ENCODE results near the gene RIIAD1.

- TF ChIP-seq CTCF (IDR thresholded peaks at IDR 0.05) = no peak
- TF ChIP-seq POLR2A (IDR thresholded peaks at IDR 0.05) = no peak
Measured at GRCh38 chr1:151713874-151714273, 7.4 kb upstream of the RIIAD1 start.
